HepG2 (cell line): Measurements from ENCODE around the gene DOLK. TPM values are rescaled to one million over a fixed set of nuclear protein-coding genes. Genes with fewer than 3 reads are reported as not detected.

Source experiments
- ATF3 ChIP-seq: sonication (generic); formaldehyde crosslinking; IDR thresholded peaks from 2 replicates; pipeline ENCODE4 v1.4.0; 2020; ENCODE audit warnings: missing genetic modification reagents
- GATAD2A ChIP-seq: IDR thresholded peaks from 2 replicates; pipeline ENCODE4 v1.6.1; 2016
- GMEB2 ChIP-seq: IDR thresholded peaks from 2 replicates; pipeline ENCODE4 v1.6.1; 2016; ENCODE audit warnings: missing biosample characterization, missing genetic modification reagents, low read depth
- IKZF4 ChIP-seq: sonication (generic); formaldehyde crosslinking; IDR thresholded peaks from 2 replicates; pipeline ENCODE4 v1.5.1; 2020; ENCODE audit warnings: borderline replicate concordance, mild to moderate bottlenecking, low read depth, missing genetic modification reagents; ENCODE audit errors: not compliant biosample characterization
- KDM6A ChIP-seq: IDR thresholded peaks from 2 replicates; pipeline ENCODE4 v1.6.1; 2016; ENCODE audit warnings: low read depth
- MTA1 ChIP-seq: sonication (generic); formaldehyde crosslinking; IDR thresholded peaks from 2 replicates; pipeline ENCODE4 v1.4.0; 2020; ENCODE audit warnings: missing genetic modification reagents, mild to moderate bottlenecking, borderline replicate concordance
- NR2F6 ChIP-seq, 2 experiments: IDR thresholded peaks; 2 replicates each; pipeline ENCODE4 v1.6.1; 2016; ENCODE audit warnings: antibody characterized with exemption in 1 of 2, mild to moderate bottlenecking in 1 of 2
- REL ChIP-seq: sonication (generic); formaldehyde crosslinking; conservative IDR thresholded peaks from 2 replicates; pipeline ENCODE4 v1.8.0; 2022; ENCODE audit warnings: mild to moderate bottlenecking, missing genetic modification reagents, moderate library complexity
- SMYD3 ChIP-seq: sonication (generic); formaldehyde crosslinking; IDR thresholded peaks from 2 replicates; pipeline ENCODE4 v1.8.1; 2023; ENCODE audit warnings: mild to moderate bottlenecking, missing genetic modification reagents
- ZEB1 ChIP-seq: IDR thresholded peaks from 2 replicates; pipeline ENCODE4 v1.6.1; 2012; ENCODE audit warnings: mild to moderate bottlenecking, low read depth, inconsistent platforms; ENCODE audit not compliant: insufficient replicate concordance
- ZNF205 ChIP-seq: IDR thresholded peaks from 2 replicates; pipeline ENCODE4 v1.6.1; 2018; ENCODE audit warnings: missing biosample characterization, missing genetic modification reagents
- ZNF230 ChIP-seq: sonication (generic); formaldehyde crosslinking; IDR thresholded peaks from 2 replicates; pipeline ENCODE4 v1.4.0; 2020; ENCODE audit warnings: mild to moderate bottlenecking, missing genetic modification reagents
- ZNF350 ChIP-seq: sonication (generic); formaldehyde crosslinking; IDR thresholded peaks from 2 replicates; pipeline ENCODE4 v1.4.0; 2020; ENCODE audit warnings: mild to moderate bottlenecking, low read depth, missing genetic modification reagents, borderline replicate concordance
- ZNF598 ChIP-seq: sonication (generic); formaldehyde crosslinking; IDR thresholded peaks from 2 replicates; pipeline ENCODE4 v1.5.1; 2020; ENCODE audit warnings: mild to moderate bottlenecking, missing genetic modification reagents, borderline replicate concordance
- ZNF670 ChIP-seq: sonication (generic); formaldehyde crosslinking; IDR thresholded peaks from 2 replicates; pipeline ENCODE4 v1.8.0; 2022; ENCODE audit warnings: mild to moderate bottlenecking, missing genetic modification reagents, borderline replicate concordance
- ZNF768 ChIP-seq: sonication (generic); formaldehyde crosslinking; IDR thresholded peaks from 2 replicates; pipeline ENCODE4 v1.4.0; 2020; ENCODE audit warnings: missing genetic modification reagents
- polyA plus RNA-seq, 8 experiments: library from polyadenylated mRNA; depleted of rRNA in 3 of 8; stranded (reverse) in 7 of 8; unstranded in 1 of 8; fragments of >200 nt; fragmentation: Illumina TruSeq in 4 of 8; extraction: Trizol in 4 of 8; gene quantifications; 2 replicates each; pipeline versions ENCODE4 v1.2.1 to v1.2.3, GENCODE V29; 2011 to 2016; ENCODE audit warnings: low read depth in 4 of 8, missing spikeins in 1 of 8, mixed read lengths in 1 of 8; ENCODE audit not compliant: insufficient read depth in 1 of 8
- total RNA-seq, 5 experiments: library from RNA; depleted of rRNA; stranded (reverse); fragments of >200 nt; fragmentation: Illumina TruSeq; extraction: Trizol; gene quantifications; 2 replicates each; pipeline ENCODE4 v1.2.3, GENCODE V29; 2016; ENCODE audit warnings: low read depth in 1 of 5
- TF ChIP-seq, protein P1 (sequence below): sonication (generic); formaldehyde crosslinking; IDR thresholded peaks from 2 replicates; pipeline ENCODE4 v1.5.0; 2020; ENCODE audit warnings: missing genetic modification reagents
- TF ChIP-seq, protein P2 (sequence below): sonication (generic); formaldehyde crosslinking; IDR thresholded peaks from 2 replicates; pipeline ENCODE4 v1.4.0; 2020; ENCODE audit warnings: missing genetic modification reagents, borderline replicate concordance
- TF ChIP-seq, protein P3 (sequence below): sonication (generic); formaldehyde crosslinking; IDR thresholded peaks from 2 replicates; pipeline ENCODE4 v1.5.0; 2020; ENCODE audit warnings: mild to moderate bottlenecking, low read depth, missing genetic modification reagents, borderline replicate concordance
- TF ChIP-seq, protein P4 (sequence below): IDR thresholded peaks from 2 replicates; pipeline ENCODE4 v1.6.1; 2012; ENCODE audit warnings: low read length, improper control_type of control experiment

DOLK gene
- total and polyA plus RNA-seq, 2 of the 13 experiments (the other 11 are each of a cell fraction or from before 2014, with no cell fraction given): 15.4 to 18.7 TPM

DNA sequence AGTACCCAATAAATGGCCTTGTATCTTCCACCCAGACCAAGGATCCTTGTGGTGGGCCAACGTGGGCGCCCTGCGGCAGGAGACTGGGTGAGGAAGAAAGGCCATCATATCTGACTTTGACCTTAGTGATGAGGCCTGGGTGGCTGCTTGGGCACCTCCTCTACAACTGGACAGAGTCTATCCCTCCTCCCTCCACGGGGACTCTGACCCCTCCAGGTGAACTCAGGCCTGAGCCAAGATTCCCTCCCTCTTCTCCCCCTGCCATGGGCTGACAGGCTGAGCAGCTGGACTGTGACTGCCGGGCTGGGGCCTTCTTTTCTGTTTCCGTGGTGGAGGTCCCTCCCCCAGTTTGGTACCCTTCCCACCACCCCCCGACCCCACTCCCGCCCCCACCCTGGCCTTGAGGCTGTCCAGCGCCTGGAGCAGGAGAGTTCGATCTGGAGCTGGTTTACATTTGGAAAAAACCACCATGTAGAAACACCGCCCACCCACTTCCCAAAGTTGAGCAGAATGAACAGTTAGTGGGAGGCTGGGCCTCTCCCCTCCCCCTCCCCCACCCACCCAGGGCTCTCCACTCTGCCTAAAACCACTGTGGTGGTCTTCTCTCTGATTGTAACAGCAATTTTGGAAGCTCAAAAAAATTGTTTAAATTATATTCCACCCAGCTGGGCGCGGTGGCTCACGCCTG is 27.9 kb downstream of the DOLK start (continued):
- TF ChIP-seq, protein P1, sequence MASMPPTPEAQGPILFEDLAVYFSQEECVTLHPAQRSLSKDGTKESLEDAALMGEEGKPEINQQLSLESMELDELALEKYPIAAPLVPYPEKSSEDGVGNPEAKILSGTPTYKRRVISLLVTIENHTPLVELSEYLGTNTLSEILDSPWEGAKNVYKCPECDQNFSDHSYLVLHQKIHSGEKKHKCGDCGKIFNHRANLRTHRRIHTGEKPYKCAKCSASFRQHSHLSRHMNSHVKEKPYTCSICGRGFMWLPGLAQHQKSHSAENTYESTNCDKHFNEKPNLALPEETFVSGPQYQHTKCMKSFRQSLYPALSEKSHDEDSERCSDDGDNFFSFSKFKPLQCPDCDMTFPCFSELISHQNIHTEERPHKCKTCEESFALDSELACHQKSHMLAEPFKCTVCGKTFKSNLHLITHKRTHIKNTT: no peak
- no peak for TF ChIP-seq ZNF230
- peak; percentile 64; the same call in 1 of the 2 replicates for TF ChIP-seq GATAD2A (CRISPR knock-in tag)
- no peak for TF ChIP-seq ZNF768 (CRISPR knock-in tag)
- no peak for TF ChIP-seq ZNF670 (CRISPR knock-in tag)
- TF ChIP-seq IKZF4: no peak
- TF ChIP-seq MTA1: peak; percentile 49; the same call in 1 of the 2 replicates
- TF ChIP-seq, protein P2, sequence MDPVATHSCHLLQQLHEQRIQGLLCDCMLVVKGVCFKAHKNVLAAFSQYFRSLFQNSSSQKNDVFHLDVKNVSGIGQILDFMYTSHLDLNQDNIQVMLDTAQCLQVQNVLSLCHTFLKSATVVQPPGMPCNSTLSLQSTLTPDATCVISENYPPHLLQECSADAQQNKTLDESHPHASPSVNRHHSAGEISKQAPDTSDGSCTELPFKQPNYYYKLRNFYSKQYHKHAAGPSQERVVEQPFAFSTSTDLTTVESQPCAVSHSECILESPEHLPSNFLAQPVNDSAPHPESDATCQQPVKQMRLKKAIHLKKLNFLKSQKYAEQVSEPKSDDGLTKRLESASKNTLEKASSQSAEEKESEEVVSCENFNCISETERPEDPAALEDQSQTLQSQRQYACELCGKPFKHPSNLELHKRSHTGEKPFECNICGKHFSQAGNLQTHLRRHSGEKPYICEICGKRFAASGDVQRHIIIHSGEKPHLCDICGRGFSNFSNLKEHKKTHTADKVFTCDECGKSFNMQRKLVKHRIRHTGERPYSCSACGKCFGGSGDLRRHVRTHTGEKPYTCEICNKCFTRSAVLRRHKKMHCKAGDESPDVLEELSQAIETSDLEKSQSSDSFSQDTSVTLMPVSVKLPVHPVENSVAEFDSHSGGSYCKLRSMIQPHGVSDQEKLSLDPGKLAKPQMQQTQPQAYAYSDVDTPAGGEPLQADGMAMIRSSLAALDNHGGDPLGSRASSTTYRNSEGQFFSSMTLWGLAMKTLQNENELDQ (CRISPR knock-in tag): no peak
- TF ChIP-seq, protein P3, sequence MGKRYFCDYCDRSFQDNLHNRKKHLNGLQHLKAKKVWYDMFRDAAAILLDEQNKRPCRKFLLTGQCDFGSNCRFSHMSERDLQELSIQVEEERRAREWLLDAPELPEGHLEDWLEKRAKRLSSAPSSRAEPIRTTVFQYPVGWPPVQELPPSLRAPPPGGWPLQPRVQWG (CRISPR knock-in tag): no peak
- no peak for TF ChIP-seq ATF3 (CRISPR knock-in tag)
- TF ChIP-seq GMEB2 (CRISPR knock-in tag): no peak
- 0 out of 2 replicates have a peak, but pooled peaks have one; percentile 42 for TF ChIP-seq KDM6A (CRISPR knock-in tag)
- TF ChIP-seq REL (CRISPR knock-in tag): no peak
- no peak for TF ChIP-seq ZEB1
- TF ChIP-seq, protein P4, sequence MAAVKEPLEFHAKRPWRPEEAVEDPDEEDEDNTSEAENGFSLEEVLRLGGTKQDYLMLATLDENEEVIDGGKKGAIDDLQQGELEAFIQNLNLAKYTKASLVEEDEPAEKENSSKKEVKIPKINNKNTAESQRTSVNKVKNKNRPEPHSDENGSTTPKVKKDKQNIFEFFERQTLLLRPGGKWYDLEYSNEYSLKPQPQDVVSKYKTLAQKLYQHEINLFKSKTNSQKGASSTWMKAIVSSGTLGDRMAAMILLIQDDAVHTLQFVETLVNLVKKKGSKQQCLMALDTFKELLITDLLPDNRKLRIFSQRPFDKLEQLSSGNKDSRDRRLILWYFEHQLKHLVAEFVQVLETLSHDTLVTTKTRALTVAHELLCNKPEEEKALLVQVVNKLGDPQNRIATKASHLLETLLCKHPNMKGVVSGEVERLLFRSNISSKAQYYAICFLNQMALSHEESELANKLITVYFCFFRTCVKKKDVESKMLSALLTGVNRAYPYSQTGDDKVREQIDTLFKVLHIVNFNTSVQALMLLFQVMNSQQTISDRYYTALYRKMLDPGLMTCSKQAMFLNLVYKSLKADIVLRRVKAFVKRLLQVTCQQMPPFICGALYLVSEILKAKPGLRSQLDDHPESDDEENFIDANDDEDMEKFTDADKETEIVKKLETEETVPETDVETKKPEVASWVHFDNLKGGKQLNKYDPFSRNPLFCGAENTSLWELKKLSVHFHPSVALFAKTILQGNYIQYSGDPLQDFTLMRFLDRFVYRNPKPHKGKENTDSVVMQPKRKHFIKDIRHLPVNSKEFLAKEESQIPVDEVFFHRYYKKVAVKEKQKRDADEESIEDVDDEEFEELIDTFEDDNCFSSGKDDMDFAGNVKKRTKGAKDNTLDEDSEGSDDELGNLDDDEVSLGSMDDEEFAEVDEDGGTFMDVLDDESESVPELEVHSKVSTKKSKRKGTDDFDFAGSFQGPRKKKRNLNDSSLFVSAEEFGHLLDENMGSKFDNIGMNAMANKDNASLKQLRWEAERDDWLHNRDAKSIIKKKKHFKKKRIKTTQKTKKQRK: no peak
- TF ChIP-seq NR2F6 (IDR thresholded peaks at IDR 0.05): 0 out of 2 replicates have a peak, but pooled peaks have one; percentile 48
- TF ChIP-seq NR2F6 (CRISPR knock-in tag; IDR thresholded peaks at IDR 0.05): peak; percentile 78
- no peak for TF ChIP-seq ZNF205 (CRISPR knock-in tag)
- no peak for TF ChIP-seq ZNF598 (CRISPR knock-in tag)
- TF ChIP-seq SMYD3 (CRISPR knock-in tag): no peak
- no peak; the same call in 1 of the 2 replicates for TF ChIP-seq ZNF350 (CRISPR knock-in tag)
